ENCODE data around the gene DHX16.

DNA sequence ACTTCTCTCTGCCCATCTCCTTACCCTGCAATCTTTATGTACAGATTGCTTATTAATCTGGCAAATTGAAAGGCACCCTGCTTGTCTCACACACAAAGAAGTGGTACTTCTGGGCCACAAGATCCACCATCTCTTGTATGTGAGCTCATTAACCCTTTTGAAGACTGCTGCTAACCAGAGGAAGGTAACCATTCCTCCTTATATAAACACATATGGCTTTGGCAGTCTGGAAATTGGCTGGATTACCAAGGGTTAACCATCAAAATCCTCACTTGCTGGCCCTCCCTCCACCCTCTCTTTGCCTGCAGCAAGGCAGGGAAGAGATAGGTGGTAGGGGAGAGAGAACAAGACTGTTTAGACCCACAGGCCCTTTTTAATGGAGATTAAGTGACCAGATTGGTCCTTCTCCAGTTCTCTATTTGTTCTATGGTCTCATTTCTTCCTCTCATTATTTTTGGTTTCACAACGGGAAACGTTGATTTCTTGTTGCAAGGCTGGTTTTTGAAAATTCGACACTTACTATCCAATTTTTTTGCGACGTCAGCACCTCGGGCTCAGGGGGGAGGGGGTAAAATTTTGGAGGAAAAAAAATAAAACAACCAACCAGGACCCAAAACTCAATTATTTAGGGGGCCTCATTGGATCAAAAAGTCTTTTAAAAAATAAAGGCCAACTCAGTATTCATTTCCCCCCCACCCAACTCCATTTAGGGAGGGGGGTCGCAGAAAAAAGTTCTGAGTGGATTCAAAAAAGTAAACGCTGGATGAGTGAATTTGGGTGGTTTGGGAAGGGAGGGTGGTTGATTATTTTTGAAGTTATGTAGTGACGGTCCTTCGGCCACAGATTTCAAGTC lies 56.6 kb downstream of the DHX16 start:
- TF ChIP-seq, protein P1, sequence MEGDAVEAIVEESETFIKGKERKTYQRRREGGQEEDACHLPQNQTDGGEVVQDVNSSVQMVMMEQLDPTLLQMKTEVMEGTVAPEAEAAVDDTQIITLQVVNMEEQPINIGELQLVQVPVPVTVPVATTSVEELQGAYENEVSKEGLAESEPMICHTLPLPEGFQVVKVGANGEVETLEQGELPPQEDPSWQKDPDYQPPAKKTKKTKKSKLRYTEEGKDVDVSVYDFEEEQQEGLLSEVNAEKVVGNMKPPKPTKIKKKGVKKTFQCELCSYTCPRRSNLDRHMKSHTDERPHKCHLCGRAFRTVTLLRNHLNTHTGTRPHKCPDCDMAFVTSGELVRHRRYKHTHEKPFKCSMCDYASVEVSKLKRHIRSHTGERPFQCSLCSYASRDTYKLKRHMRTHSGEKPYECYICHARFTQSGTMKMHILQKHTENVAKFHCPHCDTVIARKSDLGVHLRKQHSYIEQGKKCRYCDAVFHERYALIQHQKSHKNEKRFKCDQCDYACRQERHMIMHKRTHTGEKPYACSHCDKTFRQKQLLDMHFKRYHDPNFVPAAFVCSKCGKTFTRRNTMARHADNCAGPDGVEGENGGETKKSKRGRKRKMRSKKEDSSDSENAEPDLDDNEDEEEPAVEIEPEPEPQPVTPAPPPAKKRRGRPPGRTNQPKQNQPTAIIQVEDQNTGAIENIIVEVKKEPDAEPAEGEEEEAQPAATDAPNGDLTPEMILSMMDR (IDR thresholded peaks at IDR 0.05), result no peak
- TF ChIP-seq EZH2 (IDR thresholded peaks at IDR 0.05; ENCODE audit: borderline replicate concordance, insufficient read depth, low read depth, low read length, poor library complexity, severe bottlenecking), result no peak
